Left kidney (tissue), 8 donors: ENCODE data around the gene TPPP. TPM values are rescaled to one million over a fixed set of nuclear protein-coding genes. Genes with fewer than 3 reads are reported as not detected.
"Not testable (repeated sequence)": the region's sequence is repeated elsewhere in the genome, so short reads cannot be mapped to it uniquely, and the experiment has no call there.

Source experiments
- DNase-seq: peaks from one replicate; pipeline ENCODE4 v3.0.0-alpha.2; 2013
- long read RNA-seq, 8 donors: transcript quantifications; one replicate each; lab custom pipeline, GENCODE V29; 2026
- polyA plus RNA-seq: library from polyadenylated mRNA; unstranded; fragments of 120-200 nt; gene quantifications from one replicate; pipeline ENCODE4 v1.2.1, GENCODE V29; 2013; ENCODE audit not compliant: insufficient read length

The TPPP gene
- polyA plus RNA-seq: 7.3 TPM
- long read RNA-seq, donor 1, full-length matches to known transcripts: 1 of 1 reads
- long read RNA-seq, donor 1, partial matches to known transcripts: 0 of 1 reads
- long read RNA-seq, donor 1, other reads (novel, unspliced or antisense): 0 of 1 reads
- long read RNA-seq, donor 2: 0 reads
- long read RNA-seq, donor 3: 0 reads
- long read RNA-seq, donor 4: 0 reads
- long read RNA-seq, donor 5, full-length matches to known transcripts: 2 of 2 reads
- long read RNA-seq, donor 5, partial matches to known transcripts: 0 of 2 reads
- long read RNA-seq, donor 5, other reads (novel, unspliced or antisense): 0 of 2 reads
- long read RNA-seq, donor 6, full-length matches to known transcripts: 1 of 1 reads
- long read RNA-seq, donor 6, partial matches to known transcripts: 0 of 1 reads
- long read RNA-seq, donor 6, other reads (novel, unspliced or antisense): 0 of 1 reads
- long read RNA-seq, donor 7, full-length matches to known transcripts: 4 of 4 reads
- long read RNA-seq, donor 7, partial matches to known transcripts: 0 of 4 reads
- long read RNA-seq, donor 7, other reads (novel, unspliced or antisense): 0 of 4 reads
- long read RNA-seq, donor 8: 0 reads

DNA sequence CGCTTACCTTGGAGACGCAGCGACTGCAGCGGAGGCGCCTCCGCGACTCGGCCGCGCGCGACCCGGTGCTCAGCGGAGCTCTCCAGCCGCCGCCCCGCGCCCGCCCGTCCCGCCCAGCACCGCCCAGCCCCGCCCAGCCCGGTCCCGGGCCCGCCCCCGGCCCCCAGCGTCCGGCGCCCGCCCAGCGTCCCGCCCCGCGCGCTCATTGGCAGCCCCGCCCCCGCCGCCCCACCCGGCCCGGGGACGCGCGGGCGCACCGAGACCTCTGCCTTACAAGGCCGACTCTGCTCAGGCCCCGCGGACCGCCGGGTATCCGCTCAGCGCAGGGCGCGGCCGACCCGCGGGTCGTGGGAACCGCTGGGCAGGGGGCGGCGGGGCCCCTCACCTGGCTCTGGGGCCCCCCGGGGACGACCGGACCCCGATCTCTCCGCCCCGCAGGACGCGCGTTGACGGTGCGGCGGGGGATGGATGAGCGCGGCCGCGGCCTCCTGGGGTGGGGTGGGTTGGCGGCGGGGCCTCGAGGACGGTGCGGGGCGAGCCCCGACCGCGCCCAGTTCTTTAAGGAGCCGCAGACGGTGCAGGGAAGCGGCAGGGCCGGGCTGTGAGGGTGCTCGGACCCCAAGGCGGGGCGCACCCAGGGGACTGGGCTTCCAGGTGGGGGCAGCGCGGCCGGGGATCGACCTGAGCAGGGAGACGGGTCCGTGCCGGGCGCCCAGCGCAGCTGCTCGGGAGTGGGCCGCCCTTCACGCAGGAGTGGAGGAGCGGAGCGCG, at the start of gene TPPP:
Gene TPPP (minus strand): TSS at position 82 of the 771 bp plus-strand sequence. CDS start 15,292 bp downstream, outside the sequence.
- DNase-seq: peak; percentile 85

DNA sequence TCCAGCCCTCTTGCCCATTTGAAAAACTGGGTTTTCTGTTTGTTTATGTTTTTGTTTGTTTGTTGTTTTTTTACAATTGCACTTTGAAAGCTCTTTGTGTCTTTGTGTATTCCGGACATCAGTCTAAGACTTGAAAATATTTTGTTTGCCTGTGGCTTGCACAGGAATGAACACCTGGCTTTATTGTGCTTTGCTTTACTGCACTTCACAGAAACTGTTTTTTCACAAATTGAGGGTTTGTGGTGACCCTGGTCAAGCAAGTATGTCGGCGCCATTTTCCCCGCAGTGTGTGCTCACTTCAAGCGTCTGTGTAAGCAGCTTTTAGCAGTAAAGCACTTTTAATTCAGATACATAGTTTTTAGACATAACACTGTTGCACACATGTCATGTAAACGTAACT, 49.1 kb upstream of the TPPP start:
- DNase-seq: not testable (repeated sequence)

GRCh38 chr5:734145-734544, 41.0 kb upstream of the TPPP start:
- DNase-seq: not testable (repeated sequence)

- not testable (repeated sequence) for DNase-seq
These were observed 39.8 kb upstream of the TPPP start for GRCh38 chr5:732754-733454.

DNA sequence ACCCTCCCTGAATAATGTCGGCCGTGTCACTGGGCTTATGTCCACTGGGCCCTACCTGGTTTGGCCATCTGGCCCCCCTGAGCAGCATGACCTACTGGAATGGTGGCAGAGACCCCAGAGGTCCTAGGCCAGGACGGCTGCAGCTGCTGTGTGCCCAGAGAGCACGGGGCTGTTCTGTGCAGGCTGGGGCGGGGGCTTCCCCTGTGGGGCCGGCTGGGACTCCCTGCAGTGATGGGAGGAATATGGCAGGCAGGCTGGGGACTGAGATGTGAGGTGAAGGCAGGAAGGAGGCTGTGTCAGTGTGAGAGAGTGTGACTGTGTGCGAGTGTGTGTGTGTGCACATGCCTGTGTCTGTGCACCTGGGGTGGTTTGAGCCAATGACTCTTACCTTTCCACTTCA, 36.1 kb upstream of the TPPP start:
- not testable (repeated sequence) for DNase-seq

DNA sequence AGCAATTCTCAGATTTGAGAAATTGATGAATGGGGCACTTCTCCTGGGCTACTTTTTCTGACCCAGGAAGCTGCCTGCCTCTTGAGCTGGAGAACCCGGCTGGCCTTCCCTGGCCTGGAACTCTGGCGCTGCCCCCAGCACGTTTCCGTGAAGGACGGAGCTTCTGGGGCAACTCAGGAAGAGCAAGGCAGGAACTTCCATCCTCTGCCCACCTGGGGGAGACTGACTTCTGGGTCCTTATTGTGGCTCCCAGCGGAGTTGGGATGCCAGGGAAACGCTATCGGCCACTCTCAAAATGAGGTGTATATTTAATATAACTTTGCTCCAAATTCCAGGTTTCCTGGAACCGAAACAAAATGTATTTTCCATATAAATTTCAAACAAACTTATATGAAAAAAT, 33.9 kb upstream of the TPPP start:
- peak; percentile 29 for DNase-seq

DNA sequence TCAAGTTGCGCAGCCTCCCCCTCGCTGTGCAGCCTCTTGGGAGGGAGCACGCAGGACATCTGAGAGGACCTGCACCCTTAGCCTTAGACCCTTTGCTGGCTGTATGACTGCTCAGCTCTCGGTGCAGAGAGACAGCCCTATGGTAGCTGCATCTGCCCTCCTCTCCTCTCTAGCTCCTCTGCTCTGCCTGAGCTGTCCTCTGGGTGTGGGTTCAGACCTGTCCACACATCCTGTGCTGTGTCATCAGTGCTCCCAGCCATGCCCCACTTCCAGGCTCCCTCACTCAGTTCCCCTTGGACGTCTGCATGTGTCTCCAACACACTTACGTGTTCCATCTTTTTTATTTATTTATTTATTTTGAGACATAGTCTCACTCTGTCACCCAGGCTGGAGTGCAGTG, 30.7 kb upstream of the TPPP start:
- not testable (repeated sequence) for DNase-seq

DNA sequence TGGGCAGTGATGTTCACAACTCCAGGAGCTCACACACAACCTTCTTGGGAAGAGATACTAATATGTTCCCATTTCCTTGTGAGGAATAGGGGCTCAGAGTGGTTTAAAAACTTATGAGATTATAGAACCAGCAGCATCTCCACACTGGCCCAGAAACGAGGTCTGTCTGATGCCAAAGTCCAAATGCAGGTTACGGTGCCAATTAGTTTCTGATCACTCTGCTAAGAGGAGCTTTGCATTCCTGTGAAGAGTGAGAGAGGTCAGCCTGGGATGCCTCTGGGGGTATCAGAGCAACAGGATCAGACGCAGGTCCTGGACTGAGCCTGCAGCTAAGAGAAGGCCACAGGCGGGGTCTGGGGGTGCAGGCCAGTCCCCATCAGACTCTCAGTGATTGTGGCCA, 30.2 kb upstream of the TPPP start:
- DNase-seq: not testable (repeated sequence)

GRCh38 chr5:719379-719778, 26.2 kb upstream of the TPPP start:
- not testable (repeated sequence) for DNase-seq

GRCh38 chr5:717143-717542, 24.0 kb upstream of the TPPP start:
- DNase-seq: no peak

DNA sequence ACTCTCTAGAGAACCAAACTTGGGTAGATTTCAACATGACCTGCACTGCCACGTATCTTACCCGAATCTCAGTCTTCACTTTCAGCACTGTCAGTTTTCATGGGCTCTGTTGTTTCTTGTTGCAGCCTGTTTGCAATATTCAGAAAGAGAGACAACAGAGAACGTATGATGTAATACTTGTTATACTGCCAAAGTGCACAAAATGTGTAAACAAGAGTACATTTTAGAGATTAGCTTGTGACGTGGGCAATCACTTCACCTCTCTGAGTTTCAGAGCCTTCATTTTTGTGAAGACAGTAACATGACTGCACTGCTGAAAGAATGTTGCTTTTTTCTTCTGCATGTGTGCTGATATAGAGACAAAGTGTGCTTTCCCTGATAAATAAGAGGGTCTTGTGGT, 23.6 kb upstream of the TPPP start:
- DNase-seq: not testable (repeated sequence)

DNA sequence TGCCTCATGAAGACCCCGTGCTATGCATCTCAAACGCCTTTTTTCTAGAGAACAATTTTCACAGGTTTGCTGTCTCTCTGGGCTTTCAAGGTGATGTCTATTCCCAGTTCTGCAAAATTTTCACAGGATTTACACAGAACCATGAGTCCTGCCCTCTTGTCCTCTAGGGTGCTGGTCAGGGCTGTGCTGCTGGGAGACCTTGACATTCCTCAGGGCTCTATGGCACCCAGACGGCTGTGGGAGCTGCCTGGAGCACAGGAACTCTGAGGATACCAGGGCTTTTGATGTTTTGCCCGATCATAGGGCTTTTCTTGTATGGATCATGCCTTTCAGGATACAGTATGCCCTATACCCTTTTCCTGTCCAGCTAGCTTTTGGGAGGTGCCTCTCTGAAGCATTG, 22.5 kb upstream of the TPPP start:
- not testable (repeated sequence) for DNase-seq

- peak; percentile 21 for DNase-seq
These were observed 21.3 kb upstream of the TPPP start for GRCh38 chr5:714215-715118.

GRCh38 chr5:713686-714085, 20.5 kb upstream of the TPPP start:
- not testable (repeated sequence) for DNase-seq

DNA sequence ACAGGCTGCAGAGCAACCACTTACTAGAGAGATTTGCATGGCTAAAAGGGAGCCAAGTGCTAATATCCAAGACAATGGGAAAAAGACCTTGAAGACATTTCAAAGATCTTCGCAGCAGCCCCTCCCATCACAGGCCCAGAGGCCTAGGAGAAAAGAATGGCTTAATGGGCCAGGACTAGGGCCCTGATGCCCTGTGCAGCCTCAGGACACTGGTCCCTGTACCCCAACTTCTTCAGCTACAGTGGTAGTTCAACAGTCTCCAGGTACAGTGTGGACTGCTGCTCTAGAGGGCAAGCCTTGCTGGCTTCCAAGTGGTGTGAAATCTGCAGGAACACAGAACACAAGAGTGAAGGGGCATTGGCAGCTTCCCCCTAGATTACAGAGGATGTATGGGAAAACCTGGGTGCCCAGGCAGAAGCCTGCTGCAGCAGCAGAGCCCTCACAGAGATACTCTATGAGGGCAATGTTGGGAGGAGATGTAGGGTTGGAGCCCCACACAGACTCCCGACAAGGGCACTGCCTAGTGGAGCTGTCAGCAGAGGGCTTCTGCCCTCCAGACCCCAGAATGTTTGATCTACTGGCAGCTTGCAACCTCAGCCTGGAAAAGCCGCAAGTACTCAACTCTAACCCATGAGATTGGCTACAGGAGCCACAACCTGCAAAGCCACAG, 15.8 kb upstream of the TPPP start:
- DNase-seq: not testable (repeated sequence)

DNA sequence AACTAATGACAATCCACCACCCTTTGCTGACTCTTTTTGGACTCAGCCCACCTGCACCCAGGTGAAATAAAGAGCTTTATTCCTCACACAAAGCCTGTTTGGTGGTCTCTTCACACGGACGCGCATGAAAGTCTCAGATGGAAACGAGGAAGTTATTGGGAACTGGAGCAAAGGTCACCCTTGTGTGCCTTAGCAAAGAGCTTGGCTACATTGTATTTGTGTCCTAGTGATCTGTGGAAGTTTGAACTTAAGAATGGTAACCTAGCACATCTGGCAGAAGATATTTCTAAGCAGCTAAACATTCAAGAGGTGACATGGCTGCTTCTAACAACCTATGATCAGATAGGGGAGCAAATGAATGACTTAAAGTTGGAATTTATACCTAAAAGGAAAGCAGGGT, 15.2 kb upstream of the TPPP start:
- not testable (repeated sequence) for DNase-seq

GRCh38 chr5:706127-706526, 13.0 kb upstream of the TPPP start:
- DNase-seq: not testable (repeated sequence)

DNA sequence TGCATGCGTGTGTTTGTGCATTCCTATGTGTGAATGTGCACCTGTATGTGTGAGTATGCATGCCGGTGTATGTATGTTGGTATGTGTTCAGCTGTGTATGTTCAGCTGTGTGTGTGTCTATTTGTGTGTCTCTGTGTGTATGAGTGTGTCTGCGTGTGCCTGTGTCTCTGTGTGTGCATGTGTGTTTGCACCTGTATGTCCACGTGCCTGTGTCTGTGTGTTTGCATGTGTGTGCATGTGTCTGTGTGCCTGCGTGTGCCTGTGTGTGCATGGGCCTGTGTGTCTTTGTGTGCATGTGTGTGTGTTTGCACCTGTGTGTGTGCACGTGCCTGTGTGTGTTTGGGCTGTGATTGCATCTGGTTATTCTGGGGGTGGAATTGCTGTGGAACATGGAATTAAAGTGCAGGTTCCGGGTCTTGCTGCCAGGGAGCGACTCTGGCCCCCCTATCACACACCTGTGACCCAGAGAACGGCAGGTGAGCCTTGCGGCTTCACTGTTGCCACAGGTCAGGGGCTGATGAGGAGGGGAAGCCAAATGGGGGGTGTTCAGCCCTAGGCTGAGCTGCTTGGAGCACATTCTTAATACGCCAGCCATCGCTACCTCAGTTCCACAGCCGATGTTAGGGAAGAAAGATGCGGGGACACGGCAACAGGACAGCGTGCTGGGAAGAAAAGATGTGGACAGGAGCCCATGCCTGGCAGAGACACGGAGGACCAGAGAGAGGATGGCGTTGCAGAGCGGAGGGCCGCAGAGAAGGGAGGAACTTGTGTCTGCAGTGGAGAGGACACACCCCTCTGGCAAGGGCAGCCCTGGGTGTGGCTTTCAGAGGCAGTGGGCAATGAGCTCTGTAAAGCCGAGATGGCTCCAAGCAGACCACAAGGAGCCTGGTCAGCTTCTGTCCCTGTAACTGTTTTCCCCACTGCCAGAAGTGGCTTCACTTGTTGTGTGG, 3.9 kb upstream of the TPPP start:
- DNase-seq: not testable (repeated sequence)

- not testable (repeated sequence) for DNase-seq
These were observed 3.0 kb upstream of the TPPP start for GRCh38 chr5:696191-696590.
